HUES6 (cell line): ENCODE measurements around the gene CAMTA2.

ENCODE experiments used
- H3K27ac ChIP-seq: 2 replicates; pipeline ENCODE4 v1.7.0; 2013; ENCODE audit warnings: low read depth, mild to moderate bottlenecking, low read length, inconsistent platforms
- H3K27me3 ChIP-seq: 2 replicates; pipeline ENCODE4 v1.6.1; 2013; ENCODE audit warnings: low read length; ENCODE audit not compliant: control insufficient read depth, insufficient read depth
- H3K36me3 ChIP-seq: 2 replicates; pipeline ENCODE4 v1.6.1; 2013; ENCODE audit warnings: low read length; ENCODE audit not compliant: control insufficient read depth, insufficient read depth
- H3K4me1 ChIP-seq: 2 replicates; pipeline ENCODE4 v1.6.1; 2013; ENCODE audit warnings: low read length; ENCODE audit not compliant: control insufficient read depth, insufficient read depth
- H3K4me3 ChIP-seq: 2 replicates; pipeline ENCODE4 v1.5.1; 2013; ENCODE audit warnings: low read depth, low read length
- H3K9ac ChIP-seq: one replicate; pipeline ENCODE4 v1.6.1; 2013; ENCODE audit warnings: mild to moderate bottlenecking, low read length
- H3K9me3 ChIP-seq: 2 replicates; pipeline ENCODE4 v1.6.1; 2013; ENCODE audit warnings: low read depth, low read length; ENCODE audit not compliant: control insufficient read depth, insufficient read depth

The CAMTA2 gene

GRCh38 chr17:4967539-4968485, 19.7 kb downstream of the CAMTA2 start, which contains the start of gene SPAG7:
SPAG7 (minus strand) TSS chr17:4967817; CDS start chr17:4967804, 13 bp downstream.
- Histone ChIP-seq H3K27ac (peak within 1 kb of the TSS; percentile 92), H3K4me1 (peaks cover 31% of the 10 kb centered on the region), H3K9me3 (peaks cover 5% of the 10 kb centered on the region; the same call in 1 of the 2 replicates), H3K9ac (peak within 1 kb of the TSS; percentile 94), H3K27me3 (no peaks in the 10 kb centered on the region), H3K4me3 (peak within 1 kb of the TSS; percentile 89), H3K36me3 (peaks cover 9% of the 10 kb centered on the region)

- no peaks in the 10 kb centered on the region for H3K27me3 ChIP-seq
- H3K36me3 ChIP-seq: peaks cover 9% of the 10 kb centered on the region
- peaks cover 5% of the 10 kb centered on the region; the same call in 1 of the 2 replicates for H3K9me3 ChIP-seq
- H3K4me1 ChIP-seq: peaks cover 27% of the 10 kb centered on the region
- H3K27ac ChIP-seq: peak overlapping the region; percentile 92
- peak overlapping the region; percentile 89 for H3K4me3 ChIP-seq
- H3K9ac ChIP-seq: peak overlapping the region; percentile 94
Measured at GRCh38 chr17:4966844-4967538, 20.5 kb downstream of the CAMTA2 start.

- H3K36me3 ChIP-seq: peaks cover 13% of the 10 kb centered on the region
- H3K4me3 ChIP-seq: no peak overlapping the region
- H3K27ac ChIP-seq: no peak overlapping the region
- H3K9me3 ChIP-seq: peaks cover 5% of the 10 kb centered on the region; the same call in 1 of the 2 replicates
- peaks cover 32% of the 10 kb centered on the region for H3K4me1 ChIP-seq
- no peak overlapping the region for H3K9ac ChIP-seq
- no peaks in the 10 kb centered on the region for H3K27me3 ChIP-seq
Measured at GRCh38 chr17:4965311-4965986, 22.0 kb downstream of the CAMTA2 start.

GRCh38 chr17:4960279-4960922, 27.1 kb downstream of the CAMTA2 start:
- Histone ChIP-seq H3K27ac (no peak overlapping the region), H3K27me3 (no peaks in the 10 kb centered on the region), H3K36me3 (peaks cover 22% of the 10 kb centered on the region), H3K9ac (no peak overlapping the region), H3K9me3 (peaks cover 3% of the 10 kb centered on the region; the same call in 1 of the 2 replicates), H3K4me3 (no peak overlapping the region), H3K4me1 (peaks cover 17% of the 10 kb centered on the region)

GRCh38 chr17:4959261-4959965, 28.1 kb downstream of the CAMTA2 start:
- Histone ChIP-seq H3K4me3 (no peak overlapping the region), H3K9ac (no peak overlapping the region), H3K4me1 (peaks cover 17% of the 10 kb centered on the region), H3K9me3 (no peaks in the 10 kb centered on the region), H3K27ac (no peak overlapping the region), H3K36me3 (peaks cover 19% of the 10 kb centered on the region), H3K27me3 (no peaks in the 10 kb centered on the region)

GRCh38 chr17:4958102-4958501, 29.4 kb downstream of the CAMTA2 start:
- H3K36me3 ChIP-seq: peaks cover 19% of the 10 kb centered on the region
- H3K27ac ChIP-seq: no peak overlapping the region
- H3K4me3 ChIP-seq: no peak overlapping the region
- peaks cover 25% of the 10 kb centered on the region for H3K4me1 ChIP-seq
- no peaks in the 10 kb centered on the region for H3K9me3 ChIP-seq
- H3K27me3 ChIP-seq: no peaks in the 10 kb centered on the region
- no peak overlapping the region for H3K9ac ChIP-seq

- no peak overlapping the region for H3K27ac ChIP-seq
- H3K4me1 ChIP-seq: peaks cover 35% of the 10 kb centered on the region
- H3K9ac ChIP-seq: no peak overlapping the region
- peaks cover 19% of the 10 kb centered on the region for H3K36me3 ChIP-seq
- no peaks in the 10 kb centered on the region for H3K9me3 ChIP-seq
- no peaks in the 10 kb centered on the region for H3K27me3 ChIP-seq
- H3K4me3 ChIP-seq: no peak overlapping the region
Measured at GRCh38 chr17:4956493-4957061, 30.9 kb downstream of the CAMTA2 start.

GRCh38 chr17:4955091-4955490, 32.4 kb downstream of the CAMTA2 start:
- Histone ChIP-seq H3K9ac (no peak overlapping the region), H3K27ac (no peak overlapping the region), H3K4me1 (peaks cover 40% of the 10 kb centered on the region), H3K27me3 (no peaks in the 10 kb centered on the region), H3K4me3 (no peak overlapping the region), H3K36me3 (peaks cover 11% of the 10 kb centered on the region), H3K9me3 (no peaks in the 10 kb centered on the region)

GRCh38 chr17:4953451-4953961, 34.0 kb downstream of the CAMTA2 start:
- no peak overlapping the region for H3K4me3 ChIP-seq
- H3K4me1 ChIP-seq: peaks cover 31% of the 10 kb centered on the region
- H3K27me3 ChIP-seq: no peaks in the 10 kb centered on the region
- H3K9ac ChIP-seq: peak overlapping the region; percentile 38
- no peak overlapping the region for H3K27ac ChIP-seq
- H3K9me3 ChIP-seq: no peaks in the 10 kb centered on the region
- no peaks in the 10 kb centered on the region; the same call in 1 of the 2 replicates for H3K36me3 ChIP-seq
